ENCODE results near the gene HPD. TPM values are rescaled to one million over a fixed set of nuclear protein-coding genes. Genes with fewer than 3 reads are reported as not detected.
"Not testable (repeated sequence)": the region's sequence is repeated elsewhere in the genome, so short reads cannot be mapped to it uniquely, and the experiment has no call there.

The HPD gene
- total and polyA plus RNA-seq, 4 donors, result 0.88 to 4.0 (median 1.2) TPM; not detected in 1

GRCh38 chr12:121793440-121793837, 65.2 kb downstream of the HPD start, which contains the start of gene RHOF:
RHOF (minus strand) TSS chr12:121793688; CDS start chr12:121793633, 55 bp downstream.
- TF ChIP-seq CTCF (IDR thresholded peaks at IDR 0.05; ENCODE audit: control extremely low read depth, extremely low read depth), result no peak
- 1 to 2% methylated on average over 26 to 36 of the region's 36 CpGs for WGBS, 2 donors
- peak within 1 kb of the TSS; percentile 54 for H3K4me3 ChIP-seq
- H3K27me3 ChIP-seq (ENCODE audit: control insufficient read depth in 3 of 3, insufficient read depth in 3 of 3, low read length in 2 of 3), result no peaks in the 10 kb centered on the region
- peak within 1 kb of the TSS; percentile 77 to 80 for H3K27ac ChIP-seq (ENCODE audit: low read depth in 1 of 2, low read length in 1 of 2)
- no peaks in the 10 kb centered on the region for H3K9me3 ChIP-seq (ENCODE audit: control insufficient read depth in 4 of 4, insufficient read depth in 3 of 4, low read length in 3 of 4)
- DNase-seq (no peak), ATAC-seq (ENCODE audit: insufficient read depth, low FRiP score) (peak; percentile 23)
- H3K9ac ChIP-seq (ENCODE audit: insufficient read depth in 1 of 2, low read length in 2 of 2), result peak within 1 kb of the TSS in 1 of 2 donors; percentile 49
- H3K36me3 ChIP-seq (ENCODE audit: control insufficient read depth in 4 of 4, insufficient read depth in 4 of 4, low read length in 4 of 4), result peaks cover 0 to 13% (median 4%) of the 10 kb centered on the region in 4 donors
- H3K4me1 ChIP-seq (ENCODE audit: control insufficient read depth in 5 of 5, insufficient read depth in 5 of 5, low read length in 5 of 5), result peaks cover 0 to 45% (median 25%) of the 10 kb centered on the region in 5 donors

- Histone ChIP-seq H3K27ac (ENCODE audit: low read depth in 1 of 2, low read length in 1 of 2) (peak overlapping the region; percentile 69 to 71), H3K9me3 (ENCODE audit: control insufficient read depth in 4 of 4, insufficient read depth in 3 of 4, low read length in 3 of 4) (no peaks in the 10 kb centered on the region), H3K27me3 (ENCODE audit: control insufficient read depth in 3 of 3, insufficient read depth in 3 of 3, low read length in 2 of 3) (no peaks in the 10 kb centered on the region), H3K4me3 (peak overlapping the region; percentile 54), H3K36me3 (ENCODE audit: control insufficient read depth in 4 of 4, insufficient read depth in 4 of 4, low read length in 4 of 4) (peaks cover 0 to 13% (median 4%) of the 10 kb centered on the region in 4 donors), H3K9ac (ENCODE audit: insufficient read depth in 1 of 2, low read length in 2 of 2) (no peak overlapping the region), H3K4me1 (ENCODE audit: control insufficient read depth in 5 of 5, insufficient read depth in 5 of 5, low read length in 5 of 5) (peaks cover 0 to 39% (median 19%) of the 10 kb centered on the region in 5 donors)
- ATAC-seq (ENCODE audit: insufficient read depth, low FRiP score) (no peak), DNase-seq (peak in 2 of 3 donors; percentile 32 to 59)
- 14 to 32% methylated on average over 43 to 48 of the region's 48 CpGs for WGBS, 2 donors
- TF ChIP-seq CTCF (IDR thresholded peaks at IDR 0.05; ENCODE audit: control extremely low read depth, extremely low read depth), result no peak
These were observed 65.8 kb downstream of the HPD start for GRCh38 chr12:121792607-121793439.

GRCh38 chr12:121791671-121792551, 66.7 kb downstream of the HPD start:
- no peaks in the 10 kb centered on the region for H3K9me3 ChIP-seq (ENCODE audit: control insufficient read depth in 4 of 4, insufficient read depth in 3 of 4, low read length in 3 of 4)
- WGBS, 2 donors, result 54 to 58% methylated on average over 14 of the region's 14 CpGs
- TF ChIP-seq CTCF (IDR thresholded peaks at IDR 0.05; ENCODE audit: control extremely low read depth, extremely low read depth), result no peak
- H3K4me3 ChIP-seq, result no peak overlapping the region
- DNase-seq, result no peak
- no peak for ATAC-seq (ENCODE audit: insufficient read depth, low FRiP score)
- H3K27me3 ChIP-seq (ENCODE audit: control insufficient read depth in 3 of 3, insufficient read depth in 3 of 3, low read length in 2 of 3), result no peaks in the 10 kb centered on the region
- peaks cover 0 to 30% (median 12%) of the 10 kb centered on the region in 5 donors for H3K4me1 ChIP-seq (ENCODE audit: control insufficient read depth in 5 of 5, insufficient read depth in 5 of 5, low read length in 5 of 5)
- H3K27ac ChIP-seq (ENCODE audit: low read depth in 1 of 2, low read length in 1 of 2), result peak overlapping the region in 1 of 2 donors; percentile 71
- no peak overlapping the region for H3K9ac ChIP-seq (ENCODE audit: insufficient read depth in 1 of 2, low read length in 2 of 2)
- H3K36me3 ChIP-seq (ENCODE audit: control insufficient read depth in 4 of 4, insufficient read depth in 4 of 4, low read length in 4 of 4), result peaks cover 0 to 13% (median 4%) of the 10 kb centered on the region in 4 donors

GRCh38 chr12:121790785-121791184, 67.9 kb downstream of the HPD start:
- Histone ChIP-seq H3K4me1 (ENCODE audit: control insufficient read depth in 5 of 5, insufficient read depth in 5 of 5, low read length in 5 of 5) (peaks cover 0 to 23% (median 9%) of the 10 kb centered on the region in 5 donors), H3K27ac (ENCODE audit: low read depth in 1 of 2, low read length in 1 of 2) (peak overlapping the region in 1 of 2 donors; percentile 83)
- not testable (repeated sequence) for H3K4me3 ChIP-seq; DNase-seq; H3K9me3 ChIP-seq (ENCODE audit: control insufficient read depth in 4 of 4, insufficient read depth in 3 of 4, low read length in 3 of 4); H3K27me3 ChIP-seq (ENCODE audit: control insufficient read depth in 3 of 3, insufficient read depth in 3 of 3, low read length in 2 of 3); H3K36me3 ChIP-seq (ENCODE audit: control insufficient read depth in 4 of 4, insufficient read depth in 4 of 4, low read length in 4 of 4); ATAC-seq (ENCODE audit: insufficient read depth, low FRiP score); H3K9ac ChIP-seq (ENCODE audit: insufficient read depth in 1 of 2, low read length in 2 of 2)
- 82 to 90% methylated on average over 8 of the region's 8 CpGs for WGBS, 2 donors

All from lung (tissue), 12 donors.